Psoas muscle (tissue), 8 donors: Measurements from ENCODE around the gene POLE4. TPM values are rescaled to one million over a fixed set of nuclear protein-coding genes. Genes with fewer than 3 reads are reported as not detected.

ENCODE experiments used
- ATAC-seq, 4 donors: fragments of 200-7000 bp; cut with Tn5 transposase; one replicate each; pipeline ENCODE4 v1.9.1; 2020; ENCODE audit warnings: moderate library complexity in 3 of 4, mild to moderate bottlenecking in 2 of 4
- DNase-seq, 2 donors: peaks; one replicate each; pipeline ENCODE4 v3.0.0-alpha.2; 2020
- H3K27ac ChIP-seq: fragments of 200-600 bp; one replicate; pipeline ENCODE4 v1.8.0; 2022
- H3K27me3 ChIP-seq, 3 donors: fragments of 200-600 bp in 1 of 3; one replicate each; pipeline versions ENCODE4 v1.6.1 to v1.8.0; 2013 to 2022; ENCODE audit warnings: low read length in 2 of 3, mild to moderate bottlenecking in 2 of 3, moderate library complexity in 1 of 3; ENCODE audit not compliant: insufficient read depth in 3 of 3
- H3K36me3 ChIP-seq, 2 donors: fragments of 200-600 bp in 1 of 2; one replicate each; pipeline versions ENCODE4 v1.6.1 to v1.8.0; 2013 to 2022; ENCODE audit warnings: low read depth in 1 of 2, mild to moderate bottlenecking in 1 of 2, moderate library complexity in 1 of 2; ENCODE audit not compliant: insufficient read depth in 1 of 2
- H3K4me1 ChIP-seq: fragments of 200-600 bp; one replicate; pipeline ENCODE4 v1.8.0; 2022
- H3K4me3 ChIP-seq: fragments of 200-600 bp; one replicate; pipeline ENCODE4 v1.8.0; 2022; ENCODE audit warnings: mild to moderate bottlenecking
- H3K9me3 ChIP-seq: fragments of 200-600 bp; one replicate; pipeline ENCODE4 v1.8.0; 2022
- CTCF ChIP-seq: fragments of 200-600 bp; IDR thresholded peaks from one replicate; pipeline ENCODE4 v1.8.0; 2022; ENCODE audit warnings: antibody characterized with exemption
- WGBS, 3 donors: extraction: QIAGEN DNeasy Blood & Tissue Kit; methylation state at CpG; one replicate each; pipeline versions ENCODE4 v1.1.6 to v1.1.7; 2013; 5-methylcytosine and 5-hydroxymethylcytosine counted together
- intact Hi-C, 2 donors: fragments of 100-400 bp; cut with DNase I; formaldehyde crosslinking; loops; one replicate each; pipeline versions ENCODE4 v1.11.0 to v1.14.2; 2022
- polyA plus RNA-seq, 3 donors: library from polyadenylated mRNA; stranded (reverse); fragments of 200-250 nt; gene quantifications; one replicate each; pipeline ENCODE4 v1.2.3, GENCODE V29; 2013
- total RNA-seq, 4 donors: library from RNA; stranded (reverse); fragmentation: NEBNext Ultra II Directional in 2 of 4; extraction: Animal tissue kit (Norgen Biotek cat#: 25700) in 2 of 4; gene quantifications; one replicate each; pipeline versions ENCODE4 v1.2.1 to v1.2.4, GENCODE V29; 2021 to 2023
- donor health status: healthy with polysubstance abuse.
- donor health status: DM: no; HTN: no; CAD: no; lungs with moderate emphysema.
- donor health status: Bipolar disorder and iron deficiency.
- donor health status: healthy.
- donor health status: DM: yes; HTN: yes; CAD: no.
- donor health status: DM: no; HTN: no; CAD: no.
- donor health status: DM: no; HTN: no; CAD: no.
- donor health status: DM: yes; HTN: yes; CAD: no.

Gene POLE4
- total and polyA plus RNA-seq, 7 donors = 53.4 to 106 (median 77.7) TPM

- no peaks in the 10 kb centered on the region for H3K9me3 ChIP-seq
- DNase-seq = no peak
- no peaks in the 10 kb centered on the region for H3K27me3 ChIP-seq
- intact Hi-C loops = no loop called here
- H3K4me1 ChIP-seq = no peaks in the 10 kb centered on the region
- H3K27ac ChIP-seq = no peak overlapping the region
- 86 to 96% (median 91%) methylated on average over 6 of the region's 6 CpGs for WGBS, 3 donors
- ATAC-seq = no peak
- H3K4me3 ChIP-seq = no peak overlapping the region
- H3K36me3 ChIP-seq = no peaks in the 10 kb centered on the region
- TF ChIP-seq CTCF = no peak
These were observed 21.1 kb upstream of the POLE4 start for GRCh38 chr2:74937221-74937880.

DNA sequence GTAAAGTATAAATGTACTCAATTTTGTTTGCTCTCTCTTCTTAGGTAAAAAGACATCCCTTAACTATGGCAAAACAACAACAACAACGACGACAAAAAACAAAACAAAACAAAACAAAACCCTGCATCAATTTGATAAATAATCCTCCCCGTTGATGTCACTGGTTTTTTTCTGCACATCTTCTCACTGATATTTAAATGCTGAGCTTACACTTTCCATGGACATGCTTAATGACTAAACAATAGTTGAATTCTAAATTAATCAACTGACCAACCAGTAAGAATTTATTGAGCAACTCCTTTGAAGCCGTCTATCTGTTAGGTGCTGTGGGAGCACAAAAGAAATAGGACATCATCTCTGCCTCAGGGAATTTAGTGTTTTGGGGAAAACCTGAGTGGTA, 20.2 kb upstream of the POLE4 start:
- ATAC-seq = no peak
- intact Hi-C loops = no loop called here
- no peaks in the 10 kb centered on the region for H3K4me1 ChIP-seq
- no peak for DNase-seq
- H3K9me3 ChIP-seq = no peaks in the 10 kb centered on the region
- no peak for TF ChIP-seq CTCF
- H3K27ac ChIP-seq = no peak overlapping the region
- H3K36me3 ChIP-seq = no peaks in the 10 kb centered on the region
- no peak overlapping the region for H3K4me3 ChIP-seq
- 92 to 96% (median 92%) methylated on average over 4 of the region's 4 CpGs for WGBS, 3 donors
- H3K27me3 ChIP-seq = no peaks in the 10 kb centered on the region

DNA sequence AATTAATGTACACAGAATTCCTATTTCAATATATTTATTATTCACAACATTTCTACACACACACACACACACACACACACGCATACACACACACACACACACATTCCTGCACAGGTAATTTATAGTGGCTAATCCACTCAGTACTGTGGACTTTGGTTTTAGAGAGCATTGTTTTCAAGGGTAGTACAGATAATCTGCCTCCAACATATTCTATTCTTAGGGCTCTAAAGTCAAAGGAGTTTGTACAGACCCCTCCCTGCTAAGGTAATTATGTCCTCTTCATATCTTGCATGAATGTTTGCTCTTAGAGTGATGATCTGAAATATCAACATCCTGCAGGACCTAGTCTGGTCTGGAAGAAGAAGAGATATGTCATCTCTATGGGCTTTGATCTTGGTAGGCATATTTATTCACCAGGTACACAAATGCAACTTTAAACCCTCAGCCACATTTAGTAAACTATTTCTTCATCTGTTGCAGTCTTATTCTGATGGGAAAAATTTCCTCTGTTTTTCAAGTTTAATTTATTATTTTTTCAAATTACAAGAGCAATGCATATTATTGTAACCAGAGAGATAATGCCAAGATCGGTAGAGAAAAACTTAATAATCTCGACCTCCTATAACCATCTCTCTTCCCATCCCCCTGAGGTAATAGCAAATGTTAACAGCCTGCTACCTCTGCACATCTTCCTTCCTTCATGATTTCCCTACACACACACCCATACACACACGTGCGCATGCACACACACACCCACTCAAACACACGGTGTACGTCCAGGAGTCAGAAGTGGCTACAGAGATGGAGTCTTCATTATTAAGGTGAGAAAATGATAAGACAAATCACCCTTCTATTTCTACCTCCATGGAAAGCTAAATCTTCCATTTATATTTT, 18.3 kb upstream of the POLE4 start:
- 84 to 93% (median 91%) methylated on average over 7 of the region's 7 CpGs for WGBS, 3 donors
- TF ChIP-seq CTCF = no peak

GRCh38 chr2:74941284-74941683, 17.2 kb upstream of the POLE4 start:
- Histone ChIP-seq H3K4me1 (no peaks in the 10 kb centered on the region), H3K36me3 (no peaks in the 10 kb centered on the region), H3K9me3 (no peaks in the 10 kb centered on the region), H3K27ac (no peak overlapping the region), H3K27me3 (no peaks in the 10 kb centered on the region), H3K4me3 (no peak overlapping the region)
- intact Hi-C loops = no loop called here
- 88 to 95% (median 90%) methylated on average over 3 of the region's 3 CpGs for WGBS, 3 donors
- TF ChIP-seq CTCF = no peak
- no peak for DNase-seq
- ATAC-seq = no peak

More for the DNA sequence above, 18.3 kb upstream of the POLE4 start:
- no peak overlapping the region for H3K27ac ChIP-seq
- H3K27me3 ChIP-seq = no peaks in the 10 kb centered on the region
- no peaks in the 10 kb centered on the region for H3K4me1 ChIP-seq
- H3K4me3 ChIP-seq = no peak overlapping the region
- ATAC-seq (no peak), DNase-seq (no peak)
- H3K9me3 ChIP-seq = no peaks in the 10 kb centered on the region
- intact Hi-C loops = no loop called here
- no peaks in the 10 kb centered on the region for H3K36me3 ChIP-seq
